ENCODE data around the gene PCYT1B.
"Not testable (repeated sequence)": the region's sequence is repeated elsewhere in the genome, so short reads cannot be mapped to it uniquely, and the experiment has no call there.

PCYT1B gene

GRCh38 chrX:24647257-24648058, at the start of gene PCYT1B:
Gene PCYT1B, minus strand, starts transcription at chrX:24647347. Its CDS starts 242 bp downstream, at chrX:24647105.
- peak; percentile 23 for DNase-seq (ENCODE audit: low read depth)

- DNase-seq (ENCODE audit: low read depth) = no peak
Measured at GRCh38 chrX:24696294-24696693, 49.1 kb upstream of the PCYT1B start.

- no peak for DNase-seq (ENCODE audit: low read depth)
Measured at GRCh38 chrX:24694825-24695224, 47.7 kb upstream of the PCYT1B start.

GRCh38 chrX:24693453-24694202, 46.5 kb upstream of the PCYT1B start, which contains the start of gene POLA1:
Gene POLA1, plus strand, starts transcription at chrX:24693918. Its CDS starts 44 bp downstream, at chrX:24693962.
- peak; percentile 54 for DNase-seq (ENCODE audit: low read depth)

GRCh38 chrX:24692305-24692704, 45.2 kb upstream of the PCYT1B start:
- DNase-seq (ENCODE audit: low read depth) = no peak

- DNase-seq (ENCODE audit: low read depth) = no peak
Measured at GRCh38 chrX:24684048-24684447, 36.9 kb upstream of the PCYT1B start.

GRCh38 chrX:24682739-24683432, 35.7 kb upstream of the PCYT1B start:
- peak; percentile 11 for DNase-seq (ENCODE audit: low read depth)

GRCh38 chrX:24676403-24677024, 29.4 kb upstream of the PCYT1B start:
- DNase-seq (ENCODE audit: low read depth) = no peak

GRCh38 chrX:24673424-24673823, 26.3 kb upstream of the PCYT1B start:
- no peak for DNase-seq (ENCODE audit: low read depth)

- DNase-seq (ENCODE audit: low read depth) = no peak
Measured at GRCh38 chrX:24672701-24673190, 25.6 kb upstream of the PCYT1B start.

GRCh38 chrX:24668111-24668510, 21.0 kb upstream of the PCYT1B start:
- DNase-seq (ENCODE audit: low read depth) = no peak

GRCh38 chrX:24662352-24662751, 15.2 kb upstream of the PCYT1B start:
- DNase-seq (ENCODE audit: low read depth) = no peak

GRCh38 chrX:24661292-24661691, 14.1 kb upstream of the PCYT1B start:
- DNase-seq (ENCODE audit: low read depth) = no peak

GRCh38 chrX:24659646-24660045, 12.5 kb upstream of the PCYT1B start:
- DNase-seq (ENCODE audit: low read depth) = no peak

GRCh38 chrX:24659106-24659505, 12.0 kb upstream of the PCYT1B start:
- DNase-seq (ENCODE audit: low read depth) = no peak

- no peak for DNase-seq (ENCODE audit: low read depth)
Measured at GRCh38 chrX:24658421-24658820, 11.3 kb upstream of the PCYT1B start.

- no peak for DNase-seq (ENCODE audit: low read depth)
Measured at GRCh38 chrX:24657671-24658386, 10.7 kb upstream of the PCYT1B start.

- DNase-seq (ENCODE audit: low read depth) = not testable (repeated sequence)
Measured at GRCh38 chrX:24655679-24656078, 8.5 kb upstream of the PCYT1B start.

GRCh38 chrX:24651783-24652182, 4.6 kb upstream of the PCYT1B start:
- DNase-seq (ENCODE audit: low read depth) = no peak

GRCh38 chrX:24648495-24648894, 1.3 kb upstream of the PCYT1B start:
- DNase-seq (ENCODE audit: low read depth) = no peak

GRCh38 chrX:24646745-24647182, 383 bp downstream of the PCYT1B start:
- no peak for DNase-seq (ENCODE audit: low read depth)

Measured in activated T-helper 9 cell treated with anti-CD3 and anti-CD28 coated beads, Interleukin-2, amount 50 U/mL, for 16 hours (primary cell).